Measurements from ENCODE around the gene FOXA3. TPM values are rescaled to one million over a fixed set of nuclear protein-coding genes. Genes with fewer than 3 reads are reported as not detected.

FOXA3 gene
- total RNA-seq, 1 experiment from 2014 or later, result 22.2 TPM

- no CpG with 5 or more reads among the region's 7 CpGs for WGBS (ENCODE audit: extremely low coverage, insufficient read length, low lambda C conversion rate)
Observed at GRCh38 chr19:45899253-45899652, 35.1 kb downstream of the FOXA3 start.

More at GRCh38 chr19:45899253-45899652, 35.1 kb downstream of the FOXA3 start:
- Histone ChIP-seq H3K27ac (ENCODE audit: insufficient read length, low read depth, low read length) (no peak overlapping the region), H3K4me2 (ENCODE audit: insufficient read depth, insufficient read length, low read length) (no peak overlapping the region), H2BK20ac (ENCODE audit: low read depth, low read length, poor library complexity, severe bottlenecking) (no peak overlapping the region), H3T11ph (ENCODE audit: low read length) (no peak overlapping the region), H3K9ac (ENCODE audit: extremely low read depth, insufficient read length, low read length) (no peak overlapping the region), H3K9me3 (ENCODE audit: control insufficient read depth, low read depth, low read length) (no peaks in the 10 kb centered on the region), H2BK120ac (ENCODE audit: low read depth, low read length, poor library complexity, severe bottlenecking) (no peak overlapping the region), H2BK12ac (ENCODE audit: insufficient read length, low read depth, low read length) (no peak overlapping the region), H3K23ac (ENCODE audit: insufficient read length, low read depth, low read length) (no peak overlapping the region), H4K91ac (ENCODE audit: insufficient read length, low read depth, low read length) (no peak overlapping the region), H2AK5ac (ENCODE audit: insufficient read length, low read length) (no peak overlapping the region), H3K27me3 (ENCODE audit: insufficient read depth, low read length) (peaks cover 4% of the 10 kb centered on the region; the same call in 1 of the 2 replicates), H3K4me1 (ENCODE audit: insufficient read depth, low read length) (no peaks in the 10 kb centered on the region), H3K79me2 (ENCODE audit: insufficient read depth, low read length) (no peaks in the 10 kb centered on the region), H2BK5ac (ENCODE audit: insufficient read length, low read length) (no peak overlapping the region), H3K14ac (ENCODE audit: insufficient read depth, low read length) (no peak overlapping the region), H2AFZ (ENCODE audit: low read length) (no peak overlapping the region), H3K56ac (ENCODE audit: insufficient read length, low read depth, low read length) (no peak overlapping the region), H4K8ac (replicated peaks; ENCODE audit: insufficient read length, low read depth, low read length) (no peak overlapping the region), H3K18ac (ENCODE audit: insufficient read length, low read depth, low read length) (no peak overlapping the region), H3K23me2 (ENCODE audit: insufficient read length, low read depth, low read length, poor library complexity, severe bottlenecking) (peaks cover 15% of the 10 kb centered on the region), H3K4ac (ENCODE audit: low read depth, low read length) (no peak overlapping the region), H4K5ac (ENCODE audit: insufficient read length, low read depth, low read length) (no peak overlapping the region), H2BK15ac (ENCODE audit: low read depth, low read length) (no peak overlapping the region), H4K20me1 (ENCODE audit: control insufficient read depth, insufficient read depth, insufficient read length) (no peaks in the 10 kb centered on the region), H3K79me1 (ENCODE audit: insufficient read depth, low read depth, low read length, poor library complexity, severe bottlenecking) (no peaks in the 10 kb centered on the region)
- H3K4me3 Mint-ChIP-seq, result no peak overlapping the region
- H3K27me3 Mint-ChIP-seq (ENCODE audit: low read depth), result peaks cover 17% of the 10 kb centered on the region
- H3K4me1 Mint-ChIP-seq, result peaks cover 7 to 10% of the 10 kb centered on the region in 2 experiments
- no peak overlapping the region for H3K27ac Mint-ChIP-seq
- H3K9me3 Mint-ChIP-seq, result no peaks in the 10 kb centered on the region
- no peak for TF ChIP-seq CTCF (conservative IDR thresholded peaks at IDR 0.05)
- no peak for DNase-seq
- H3K36me3 Mint-ChIP-seq (ENCODE audit: insufficient read depth in 1 of 3, low read depth in 3 of 3), result peaks cover 16 to 33% (median 29%) of the 10 kb centered on the region in 3 experiments
